ELF-1 (cell line): ENCODE measurements around the gene PLOD3.

Experiments used
- DNase-seq: peaks from one replicate; pipeline ENCODE4 v3.0.0-alpha.2; 2016; ENCODE audit warnings: low read depth, low spot score

Gene PLOD3

DNA sequence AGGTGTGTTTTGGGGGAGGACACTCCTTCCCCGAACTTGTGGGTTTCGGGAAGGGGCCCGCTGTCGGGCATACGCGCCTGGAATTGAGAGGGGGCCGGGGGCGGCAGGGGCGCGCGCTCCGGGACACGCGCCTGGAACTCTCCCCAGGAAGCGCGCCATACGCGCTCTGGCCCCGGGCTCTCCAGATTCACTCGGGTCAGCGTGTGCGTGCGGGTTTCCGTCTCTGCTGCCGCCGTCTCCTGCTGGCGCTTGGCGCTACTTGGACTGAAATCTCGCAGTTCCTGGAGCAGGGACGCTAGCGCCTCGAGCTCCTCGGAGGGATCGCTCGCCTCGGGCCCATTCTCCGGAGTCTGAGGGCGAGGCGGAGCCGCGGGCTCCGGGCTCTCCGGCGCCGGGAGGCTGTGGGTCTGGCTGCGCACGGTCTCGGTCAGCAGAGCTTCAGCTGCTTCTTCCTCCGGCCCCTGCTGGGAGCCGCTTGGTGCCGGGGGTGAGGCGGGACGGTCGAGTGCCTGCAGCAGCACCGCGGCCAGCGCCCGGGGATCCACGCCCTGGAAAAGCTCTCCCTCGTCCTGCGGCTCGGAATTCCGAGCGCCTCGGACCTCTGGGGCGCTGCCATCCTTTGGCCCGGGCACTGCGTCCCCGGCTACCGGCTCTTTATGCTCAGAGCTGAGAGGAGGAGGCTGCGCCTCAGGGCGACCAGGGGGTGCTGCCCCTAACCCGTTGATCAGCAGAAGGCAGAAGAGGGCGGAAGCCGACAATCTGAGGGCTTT is 53.1 kb downstream of the PLOD3 start:
- DNase-seq, result peak; percentile 85

DNA sequence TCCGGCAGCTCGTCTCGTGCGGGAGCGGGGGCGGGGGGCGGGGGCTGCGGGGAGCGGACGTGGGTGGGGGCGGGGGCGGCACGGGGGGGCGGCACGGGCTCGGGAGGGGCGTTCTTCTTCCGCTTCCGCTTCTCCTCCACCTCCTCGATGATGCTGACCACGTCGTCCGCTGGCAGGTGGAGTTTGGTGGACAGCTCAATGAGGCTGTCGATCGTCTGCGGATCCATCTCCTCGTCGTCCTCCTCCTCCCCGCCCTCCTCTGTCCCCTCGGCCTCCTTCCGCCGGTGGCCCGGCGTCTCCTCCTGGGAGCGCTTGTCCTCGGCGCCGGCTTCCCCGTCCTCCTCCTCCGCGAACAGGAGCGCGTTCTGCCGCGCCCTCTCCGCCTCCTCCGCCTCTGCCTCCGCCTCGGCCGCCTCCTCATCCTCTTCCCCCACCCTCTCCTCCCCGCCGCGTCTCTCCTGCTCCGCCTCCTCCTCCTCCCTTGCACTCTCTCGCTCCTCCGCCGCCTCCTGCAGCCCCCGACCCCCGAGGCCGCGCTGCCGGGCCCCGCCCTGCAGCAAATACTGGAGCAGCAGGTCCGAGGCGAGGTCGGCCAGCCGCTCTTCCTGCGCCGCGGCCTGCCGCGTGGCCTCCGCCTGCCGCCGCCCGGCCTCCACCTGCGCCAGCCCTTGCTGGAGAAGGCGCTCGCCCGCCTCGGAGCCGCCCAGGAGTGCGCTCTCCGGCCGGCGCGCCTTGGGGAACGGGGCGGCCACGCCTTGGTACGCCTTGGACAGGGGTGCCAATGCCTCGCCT is 53.9 kb downstream of the PLOD3 start:
- DNase-seq, result peak; percentile 75

GRCh38 chr7:101162551-101163278 is 54.7 kb downstream of the PLOD3 start:
- peak; percentile 76 for DNase-seq

GRCh38 chr7:101161692-101162471 is 55.5 kb downstream of the PLOD3 start:
- DNase-seq, result peak; percentile 88

DNA sequence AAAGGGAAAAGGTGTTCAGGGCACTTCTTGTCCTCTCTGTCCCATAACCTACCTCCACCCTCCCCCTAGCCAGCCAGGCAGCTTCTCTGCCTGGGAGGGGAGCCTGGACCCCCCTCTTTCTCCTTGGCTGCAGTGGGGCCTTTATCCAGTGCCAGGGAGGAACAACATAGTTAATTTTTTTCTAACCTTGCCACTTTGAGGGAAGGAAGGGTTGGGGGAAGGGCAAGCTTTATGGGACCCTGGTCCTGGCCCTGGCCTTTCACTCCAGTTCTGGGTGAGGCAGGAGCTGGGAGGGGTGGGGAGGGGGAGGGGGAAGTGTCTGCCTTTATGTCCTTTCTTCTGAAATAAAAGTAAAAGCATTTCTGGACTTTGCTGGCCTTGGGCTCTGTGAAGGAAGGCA is 56.5 kb downstream of the PLOD3 start:
- no peak for DNase-seq

GRCh38 chr7:101159696-101160674 is 57.4 kb downstream of the PLOD3 start:
- no peak for DNase-seq

DNA sequence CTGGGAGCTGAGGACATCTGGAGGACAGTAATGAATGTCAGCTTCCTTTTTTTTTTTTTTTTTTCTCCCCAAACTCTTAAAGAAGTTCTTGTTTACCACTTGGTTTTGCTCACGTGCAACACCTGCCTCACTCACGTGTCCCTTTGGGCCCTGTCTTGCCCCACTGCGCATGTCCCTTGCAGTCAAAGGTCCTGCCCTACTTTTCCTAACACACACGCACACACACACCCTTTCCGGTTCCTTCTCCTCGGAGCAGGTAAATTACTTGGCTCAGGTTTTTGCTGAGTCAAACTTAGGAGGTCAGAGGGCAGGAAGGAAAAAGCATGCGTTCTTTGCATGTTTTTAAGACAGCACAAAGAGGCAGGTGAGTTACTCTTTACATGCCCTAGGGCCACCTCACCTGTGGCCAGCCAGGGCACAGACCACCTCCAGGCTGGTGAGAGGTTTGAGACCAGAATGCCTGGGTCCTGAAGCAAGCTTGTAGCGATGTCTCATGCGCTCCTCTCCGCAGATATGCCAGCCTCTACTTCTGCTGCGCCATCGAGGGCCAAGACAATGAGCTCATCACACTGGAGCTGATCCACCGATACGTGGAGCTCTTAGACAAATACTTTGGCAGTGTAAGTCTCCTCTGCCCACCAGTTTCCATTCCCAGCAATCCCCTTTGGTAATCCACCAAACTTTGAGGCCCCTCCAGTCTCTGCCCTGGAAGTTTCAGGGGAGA is 60.4 kb downstream of the PLOD3 start:
- peak; percentile 84 for DNase-seq

DNA sequence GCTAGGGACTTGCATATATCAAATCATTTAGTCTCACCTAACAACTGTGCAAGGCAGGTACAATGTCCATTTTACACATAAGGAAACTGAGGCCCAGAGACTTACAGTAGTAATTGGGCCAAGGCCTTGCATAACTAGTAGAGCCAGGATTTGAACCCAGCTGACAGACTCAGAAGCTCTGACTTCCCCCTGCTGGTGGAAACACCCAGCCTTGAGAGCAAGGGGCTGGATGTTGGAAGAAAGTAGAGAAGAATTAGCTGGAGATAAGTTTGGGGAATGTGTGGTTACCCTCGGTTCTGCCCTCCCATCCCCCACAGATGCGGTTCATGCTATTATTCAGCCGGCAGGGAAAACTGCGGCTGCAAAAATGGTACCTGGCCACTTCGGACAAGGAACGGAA is 61.1 kb downstream of the PLOD3 start:
- no peak for DNase-seq
